Measurements from ENCODE around the gene MSI2.

DNA sequence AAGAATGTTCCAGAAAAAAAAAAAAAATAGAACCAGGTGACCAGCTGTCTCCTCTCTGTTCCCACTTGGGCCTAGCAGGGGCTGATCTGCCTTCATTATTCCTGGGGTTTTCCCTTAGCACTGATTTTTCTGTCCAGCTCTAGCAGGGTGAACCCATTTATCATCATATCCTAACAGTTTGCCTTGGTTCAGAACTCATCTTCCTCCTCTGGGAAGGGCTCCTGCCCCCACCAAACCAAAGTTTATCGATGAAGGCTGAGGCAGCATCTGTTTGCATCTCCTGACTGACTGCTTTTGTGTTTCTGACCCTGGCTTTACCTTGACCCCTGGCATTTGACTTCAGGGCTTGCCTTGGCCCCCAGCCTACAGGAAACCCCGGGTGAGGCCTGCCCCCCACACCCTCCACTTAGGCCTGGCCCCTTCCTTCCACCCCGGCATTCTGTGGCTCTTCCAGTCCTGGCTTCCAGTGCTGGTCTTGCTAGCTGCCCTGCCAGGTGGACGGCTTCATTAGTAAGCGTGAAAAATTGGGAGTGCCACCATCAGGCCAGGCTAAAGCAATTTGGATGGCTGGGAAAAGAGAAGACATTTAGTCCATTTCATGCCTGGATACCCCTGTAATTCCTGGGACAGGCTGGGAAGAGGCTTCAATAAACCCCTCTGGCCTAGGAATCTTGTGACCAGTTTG lies 323.9 kb downstream of the MSI2 start:
- TF ChIP-seq POLR2AphosphoS5 (IDR thresholded peaks at IDR 0.05) (no peak), CTCF (IDR thresholded peaks at IDR 0.05) (no peak), POLR2A (IDR thresholded peaks at IDR 0.05) (no peak)

All from gastroesophageal sphincter (tissue), 3 donors.